A673 (cell line): ENCODE measurements around the gene CUX1. TPM values are rescaled to one million over a fixed set of nuclear protein-coding genes. Genes with fewer than 3 reads are reported as not detected.
"Not testable (repeated sequence)": the region's sequence is repeated elsewhere in the genome, so short reads cannot be mapped to it uniquely, and the experiment has no call there.

Experiments used
- BruUV-seq: library from RNA; stranded (reverse); fragments of 400-500 nt; replicated peaks from 2 replicates; lab custom pipeline; 2021; lab: Mats Ljungman, UMichigan
- CTCF ChIA-PET: fragments of 300-600 bp; sonication (Branson Sonifier 250); formaldehyde crosslinking; loops from one replicate; lab custom pipeline; 2022; ENCODE audit warnings: antibody characterized with exemption; lab: Charles Lee
- POLR2A ChIA-PET: fragments of 300-600 bp; sonication (Branson Sonifier 250); formaldehyde crosslinking; loops from one replicate; lab custom pipeline; 2022; ENCODE audit warnings: antibody characterized with exemption; ENCODE audit not compliant: low non-redundant PET; lab: Charles Lee
- DNase-seq: peaks from one replicate; pipeline ENCODE4 v3.0.0-alpha.2; 2015; ENCODE audit warnings: low spot score
- H3K27ac ChIP-seq: fragments of 200-600 bp; sonication (generic); 2 replicates; pipeline ENCODE4 v1.5.1; 2016; ENCODE audit warnings: mixed run types, low read depth, mild to moderate bottlenecking, mixed read lengths, antibody characterized with exemption, low read length; ENCODE audit not compliant: poor library complexity, severe bottlenecking
- H3K27me3 ChIP-seq: fragments of 200-600 bp; sonication (generic); replicated peaks from 2 replicates; pipeline ENCODE4 v1.6.1; 2017; ENCODE audit warnings: mixed run types, low read depth, mild to moderate bottlenecking, mixed read lengths, antibody characterized with exemption, low read length; ENCODE audit not compliant: insufficient read depth, poor library complexity
- H3K36me3 ChIP-seq: fragments of 200-600 bp; sonication (generic); 2 replicates; pipeline ENCODE4 v1.6.1; 2016; ENCODE audit warnings: mixed run types, mild to moderate bottlenecking, mixed read lengths, antibody characterized with exemption, low read length; ENCODE audit not compliant: insufficient read depth, poor library complexity, severe bottlenecking
- H3K4me1 ChIP-seq: fragments of 200-600 bp; sonication (generic); 2 replicates; pipeline ENCODE4 v1.6.1; 2017; ENCODE audit warnings: mixed run types, mild to moderate bottlenecking, mixed read lengths, antibody characterized with exemption, low read length; ENCODE audit not compliant: insufficient read depth, poor library complexity, severe bottlenecking
- H3K4me3 ChIP-seq: fragments of 200-600 bp; sonication (generic); 2 replicates; pipeline ENCODE4 v1.5.1; 2016; ENCODE audit warnings: low read depth, mixed run types, mild to moderate bottlenecking, mixed read lengths, low read length; ENCODE audit not compliant: poor library complexity, severe bottlenecking
- H3K9me3 ChIP-seq: fragments of 200-600 bp; sonication (generic); 2 replicates; pipeline ENCODE4 v1.6.1; 2016; ENCODE audit warnings: mixed run types, low read depth, mild to moderate bottlenecking, mixed read lengths, antibody characterized with exemption, low read length; ENCODE audit not compliant: poor library complexity, severe bottlenecking
- EZH2 ChIP-seq: fragments of 200-600 bp; sonication (generic); IDR thresholded peaks from 2 replicates; pipeline ENCODE4 v1.6.1; 2017; ENCODE audit warnings: borderline replicate concordance, low read depth, mild to moderate bottlenecking, mixed read lengths, antibody characterized with exemption, low read length; ENCODE audit not compliant: poor library complexity, severe bottlenecking
- intact Hi-C: fragments of 100-400 bp; cut with micrococcal nuclease; formaldehyde crosslinking; loops from one replicate; pipeline ENCODE4 v1.10.0; 2022; ENCODE audit not compliant: unreplicated experiment
- total RNA-seq: library from RNA; stranded (reverse); gene quantifications from 2 replicates; pipeline ENCODE4 v1.2.3, GENCODE V29; 2021
- TF ChIP-seq, protein P1 (sequence below): fragments of 300-800, 200-600 bp; sonication (generic); conservative IDR thresholded peaks from 2 replicates; pipeline ENCODE4 v1.5.1; 2017; ENCODE audit warnings: low read depth, mild to moderate bottlenecking, antibody characterized with exemption, low read length, moderate library complexity, mixed read lengths

The CUX1 gene
- total RNA-seq, 1 experiment from 2014 or later, result 49.4 TPM

DNA sequence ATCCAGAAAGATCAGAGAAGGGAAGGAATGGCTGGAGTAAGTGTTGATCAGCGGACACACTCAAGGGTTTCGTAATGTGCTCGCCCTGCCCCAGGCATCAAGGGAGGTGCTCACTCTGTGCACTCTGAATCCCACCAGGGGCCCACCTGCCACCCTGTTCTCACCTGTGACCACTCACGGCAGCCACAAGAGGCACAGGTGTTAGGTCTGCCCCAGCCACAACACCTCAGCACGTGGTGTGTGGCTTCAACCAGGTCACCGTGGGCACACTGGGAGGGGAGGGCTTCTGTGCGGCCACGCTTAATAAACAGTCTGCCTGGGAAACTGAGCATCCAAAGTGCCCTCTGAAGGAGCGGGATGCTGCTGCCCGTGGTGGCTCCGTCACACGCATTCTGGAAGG, 49.8 kb downstream of the CUX1 start:
- Histone ChIP-seq H3K9me3 (no peaks in the 10 kb centered on the region), H3K27me3 (no peaks in the 10 kb centered on the region), H3K4me1 (peaks cover 38% of the 10 kb centered on the region), H3K4me3 (no peak overlapping the region), H3K27ac (no peak overlapping the region), H3K36me3 (no peaks in the 10 kb centered on the region)
- no TSS peak for BruUV-seq
- CTCF ChIA-PET, result no interaction called here
- TF ChIP-seq EZH2, result no peak
- TF ChIP-seq, protein P1, sequence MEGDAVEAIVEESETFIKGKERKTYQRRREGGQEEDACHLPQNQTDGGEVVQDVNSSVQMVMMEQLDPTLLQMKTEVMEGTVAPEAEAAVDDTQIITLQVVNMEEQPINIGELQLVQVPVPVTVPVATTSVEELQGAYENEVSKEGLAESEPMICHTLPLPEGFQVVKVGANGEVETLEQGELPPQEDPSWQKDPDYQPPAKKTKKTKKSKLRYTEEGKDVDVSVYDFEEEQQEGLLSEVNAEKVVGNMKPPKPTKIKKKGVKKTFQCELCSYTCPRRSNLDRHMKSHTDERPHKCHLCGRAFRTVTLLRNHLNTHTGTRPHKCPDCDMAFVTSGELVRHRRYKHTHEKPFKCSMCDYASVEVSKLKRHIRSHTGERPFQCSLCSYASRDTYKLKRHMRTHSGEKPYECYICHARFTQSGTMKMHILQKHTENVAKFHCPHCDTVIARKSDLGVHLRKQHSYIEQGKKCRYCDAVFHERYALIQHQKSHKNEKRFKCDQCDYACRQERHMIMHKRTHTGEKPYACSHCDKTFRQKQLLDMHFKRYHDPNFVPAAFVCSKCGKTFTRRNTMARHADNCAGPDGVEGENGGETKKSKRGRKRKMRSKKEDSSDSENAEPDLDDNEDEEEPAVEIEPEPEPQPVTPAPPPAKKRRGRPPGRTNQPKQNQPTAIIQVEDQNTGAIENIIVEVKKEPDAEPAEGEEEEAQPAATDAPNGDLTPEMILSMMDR, result no peak
- no peak for DNase-seq
- intact Hi-C loops, result no loop called here
- POLR2A ChIA-PET, result no interaction called here

GRCh38 chr7:101867681-101868080, 50.3 kb downstream of the CUX1 start:
- H3K4me3 ChIP-seq, CTCF ChIA-PET, H3K9me3 ChIP-seq, DNase-seq, H3K27me3 ChIP-seq, BruUV-seq, POLR2A ChIA-PET, H3K27ac ChIP-seq, intact Hi-C loops, H3K36me3 ChIP-seq: not testable (repeated sequence)
- H3K4me1 ChIP-seq, result peaks cover 34% of the 10 kb centered on the region

GRCh38 chr7:101868191-101868950, 50.9 kb downstream of the CUX1 start:
- ChIA-PET POLR2A (interaction anchor here (0.5 kb wide), 1 partner anchor 90 kb away, joined by 3 read pairs; no protein-coding TSS in a partner anchor), CTCF (no interaction called here)
- no peak for TF ChIP-seq EZH2
- TF ChIP-seq, protein P1, result no peak
- DNase-seq, result no peak
- no peaks in the 10 kb centered on the region for H3K9me3 ChIP-seq
- H3K36me3 ChIP-seq, result no peaks in the 10 kb centered on the region
- BruUV-seq, result no TSS peak
- H3K4me3 ChIP-seq, result no peak overlapping the region
- intact Hi-C loops, result no loop called here
- H3K4me1 ChIP-seq, result peaks cover 29% of the 10 kb centered on the region
- H3K27me3 ChIP-seq, result no peaks in the 10 kb centered on the region
- no peak overlapping the region for H3K27ac ChIP-seq
